HL-60 (cell line): Measurements from ENCODE around the gene SH3PXD2A.

ENCODE experiments used
- CTCF ChIP-seq: IDR thresholded peaks from one replicate; pipeline ENCODE4 v1.5.1; 2011; ENCODE audit warnings: low read length, control low read depth, inconsistent platforms; ENCODE audit not compliant: insufficient read depth
- POLR2AphosphoS5 ChIP-seq: IDR thresholded peaks from 2 replicates; pipeline ENCODE4 v1.6.1; 2012; ENCODE audit warnings: low read depth

GRCh38 chr10:103764296-103765088, 90.9 kb downstream of the SH3PXD2A start:
- TF ChIP-seq CTCF: no peak
- no peak for TF ChIP-seq POLR2AphosphoS5
